Measurements from ENCODE around the gene PTPRD.

DNA sequence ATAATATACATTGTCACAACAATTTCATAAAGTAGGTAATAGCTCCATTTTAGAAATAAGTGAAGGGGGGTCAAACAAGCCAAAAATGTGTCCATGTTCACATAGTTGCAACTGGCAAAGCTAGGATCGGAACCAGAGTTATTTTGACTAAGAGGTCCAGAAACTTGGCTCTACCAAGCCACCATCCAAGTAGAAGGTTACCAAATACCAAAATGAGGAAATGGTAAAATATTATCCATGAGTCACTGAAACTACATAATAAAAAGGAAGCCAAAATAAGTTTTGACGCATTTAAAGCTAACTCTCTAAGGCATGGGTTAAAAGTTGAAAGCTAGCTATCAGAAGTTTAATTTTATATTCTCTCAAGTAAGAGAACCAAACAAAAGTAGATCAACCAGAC, 1926.3 kb downstream of the PTPRD start:
- TF ChIP-seq, protein P1, sequence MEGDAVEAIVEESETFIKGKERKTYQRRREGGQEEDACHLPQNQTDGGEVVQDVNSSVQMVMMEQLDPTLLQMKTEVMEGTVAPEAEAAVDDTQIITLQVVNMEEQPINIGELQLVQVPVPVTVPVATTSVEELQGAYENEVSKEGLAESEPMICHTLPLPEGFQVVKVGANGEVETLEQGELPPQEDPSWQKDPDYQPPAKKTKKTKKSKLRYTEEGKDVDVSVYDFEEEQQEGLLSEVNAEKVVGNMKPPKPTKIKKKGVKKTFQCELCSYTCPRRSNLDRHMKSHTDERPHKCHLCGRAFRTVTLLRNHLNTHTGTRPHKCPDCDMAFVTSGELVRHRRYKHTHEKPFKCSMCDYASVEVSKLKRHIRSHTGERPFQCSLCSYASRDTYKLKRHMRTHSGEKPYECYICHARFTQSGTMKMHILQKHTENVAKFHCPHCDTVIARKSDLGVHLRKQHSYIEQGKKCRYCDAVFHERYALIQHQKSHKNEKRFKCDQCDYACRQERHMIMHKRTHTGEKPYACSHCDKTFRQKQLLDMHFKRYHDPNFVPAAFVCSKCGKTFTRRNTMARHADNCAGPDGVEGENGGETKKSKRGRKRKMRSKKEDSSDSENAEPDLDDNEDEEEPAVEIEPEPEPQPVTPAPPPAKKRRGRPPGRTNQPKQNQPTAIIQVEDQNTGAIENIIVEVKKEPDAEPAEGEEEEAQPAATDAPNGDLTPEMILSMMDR (conservative IDR thresholded peaks at IDR 0.05; ENCODE audit: low read length) = no peak
- no peak for TF ChIP-seq EZH2phosphoT487 (IDR thresholded peaks at IDR 0.05; ENCODE audit: borderline replicate concordance)

Data from Loucy (cell line).